ENCODE data around the gene TAF6.

The TAF6 gene

GRCh38 chr7:100065452-100066186, 53.5 kb downstream of the TAF6 start:
- DNase-seq (ENCODE audit: low spot score), result peak; percentile 35

GRCh38 chr7:100064162-100064561, 55.0 kb downstream of the TAF6 start:
- DNase-seq (ENCODE audit: low spot score), result no peak

- DNase-seq (ENCODE audit: low spot score), result no peak
Measured at GRCh38 chr7:100063376-100063775, 55.8 kb downstream of the TAF6 start.

- DNase-seq (ENCODE audit: low spot score), result peak; percentile 82
Measured at GRCh38 chr7:100061518-100062193, 57.5 kb downstream of the TAF6 start.

GRCh38 chr7:100059251-100059739, 59.9 kb downstream of the TAF6 start:
- no peak for DNase-seq (ENCODE audit: low spot score)

Measured in hematopoietic multipotent progenitor cell treated with erythropoietin and hydrocortisone succinate and interleukin-3 and kit ligand, for 15 days (in vitro differentiated cells).